Liver (tissue), 9 donors: Measurements from ENCODE around the gene PDK4. TPM values are rescaled to one million over a fixed set of nuclear protein-coding genes. Genes with fewer than 3 reads are reported as not detected.

Experiments used
- DNase-seq: peaks from one replicate; pipeline ENCODE4 v3.0.0-alpha.2; 2017; ENCODE audit warnings: low spot score
- H3K27ac ChIP-seq, 2 donors: one replicate each; pipeline ENCODE4 v1.7.0; 2013; ENCODE audit warnings: inconsistent platforms in 2 of 2, low read length in 2 of 2, control low read depth in 1 of 2, low read depth in 1 of 2, mild to moderate bottlenecking in 1 of 2
- H3K27me3 ChIP-seq, 4 donors: one replicate each; pipeline versions ENCODE4 v1.6.1 to v1.7.0; 2013; ENCODE audit warnings: low read length in 3 of 4, inconsistent platforms in 1 of 4, mild to moderate bottlenecking in 1 of 4, moderate library complexity in 1 of 4; ENCODE audit not compliant: control insufficient read depth in 4 of 4, insufficient read depth in 4 of 4
- H3K36me3 ChIP-seq, 4 donors: one replicate each; pipeline versions ENCODE4 v1.6.1 to v1.7.0; 2013; ENCODE audit warnings: low read length in 3 of 4, mild to moderate bottlenecking in 3 of 4, low read depth in 1 of 4, moderate library complexity in 1 of 4; ENCODE audit not compliant: control insufficient read depth in 4 of 4, insufficient read depth in 3 of 4
- H3K4me1 ChIP-seq, 4 donors: one replicate each; pipeline versions ENCODE4 v1.6.1 to v1.7.0; 2013; ENCODE audit warnings: low read length in 3 of 4, mild to moderate bottlenecking in 3 of 4, moderate library complexity in 1 of 4; ENCODE audit not compliant: control insufficient read depth in 4 of 4, insufficient read depth in 4 of 4
- H3K4me3 ChIP-seq, 3 donors: one replicate each; pipeline versions ENCODE4 v1.6.1 to v1.7.0; 2013; ENCODE audit warnings: low read length in 3 of 3, control low read depth in 1 of 3, low read depth in 1 of 3, mild to moderate bottlenecking in 1 of 3
- H3K9ac ChIP-seq, 2 donors: one replicate each; pipeline ENCODE4 v1.7.0; 2013; ENCODE audit warnings: low read length in 2 of 2, mild to moderate bottlenecking in 2 of 2, moderate library complexity in 2 of 2, control low read depth in 1 of 2, low read depth in 1 of 2
- H3K9me3 ChIP-seq, 4 donors: one replicate each; pipeline versions ENCODE4 v1.6.1 to v1.7.0; 2013; ENCODE audit warnings: low read length in 3 of 4; ENCODE audit not compliant: control insufficient read depth in 4 of 4
- ATF3 ChIP-seq: IDR thresholded peaks from 2 replicates; pipeline ENCODE4 v1.6.1; 2016; ENCODE audit warnings: antibody characterized with exemption
- CTCF ChIP-seq: fragments of 150-350 bp; IDR thresholded peaks from 2 replicates; pipeline ENCODE4 v1.5.1; 2017; ENCODE audit warnings: improper control_type of control experiment, low read depth, low read length; ENCODE audit not compliant: missing input control
- EGR1 ChIP-seq, 2 donors: IDR thresholded peaks; 2 replicates each; pipeline ENCODE4 v1.6.1; 2016 to 2018; ENCODE audit warnings: antibody characterized with exemption in 2 of 2, low read depth in 2 of 2
- FOXA1 ChIP-seq: IDR thresholded peaks from 2 replicates; pipeline ENCODE4 v1.6.1; 2016; ENCODE audit warnings: antibody characterized with exemption
- FOXA2 ChIP-seq: IDR thresholded peaks from 2 replicates; pipeline ENCODE4 v1.6.1; 2016; ENCODE audit warnings: antibody characterized with exemption
- GABPA ChIP-seq, 2 donors: IDR thresholded peaks in 1 of 2; conservative IDR thresholded peaks in 1 of 2; 2 replicates each; pipeline ENCODE4 v1.6.1; 2016; ENCODE audit warnings: antibody characterized with exemption in 2 of 2, mild to moderate bottlenecking in 1 of 2, moderate library complexity in 1 of 2
- HNF4A ChIP-seq, 2 donors: conservative IDR thresholded peaks; 2 replicates each; pipeline ENCODE4 v1.6.1; 2016; ENCODE audit warnings: antibody characterized with exemption in 2 of 2, mild to moderate bottlenecking in 2 of 2
- HNF4G ChIP-seq: IDR thresholded peaks from 2 replicates; pipeline ENCODE4 v1.6.1; 2016; ENCODE audit warnings: antibody characterized with exemption
- JUND ChIP-seq, 2 donors: IDR thresholded peaks; 2 replicates each; pipeline ENCODE4 v1.6.1; 2016; ENCODE audit warnings: antibody characterized with exemption in 2 of 2
- MAX ChIP-seq: IDR thresholded peaks from 2 replicates; pipeline ENCODE4 v1.6.1; 2016; ENCODE audit warnings: antibody characterized with exemption
- NR2F2 ChIP-seq: IDR thresholded peaks from 2 replicates; pipeline ENCODE4 v1.6.1; 2016; ENCODE audit warnings: antibody characterized with exemption
- RAD21 ChIP-seq, 2 donors: IDR thresholded peaks; 2 replicates each; pipeline ENCODE4 v1.6.1; 2016; ENCODE audit warnings: antibody characterized with exemption in 2 of 2, mild to moderate bottlenecking in 2 of 2
- REST ChIP-seq: IDR thresholded peaks from 2 replicates; pipeline ENCODE4 v1.6.1; 2016; ENCODE audit warnings: antibody characterized with exemption, mild to moderate bottlenecking
- RXRA ChIP-seq, 2 donors: IDR thresholded peaks; 2 replicates each; pipeline ENCODE4 v1.6.1; 2017 to 2018; ENCODE audit warnings: antibody characterized with exemption in 2 of 2, mild to moderate bottlenecking in 1 of 2
- SP1 ChIP-seq: IDR thresholded peaks from 2 replicates; pipeline ENCODE4 v1.6.1; 2018; ENCODE audit warnings: antibody characterized with exemption, mild to moderate bottlenecking
- TAF1 ChIP-seq: conservative IDR thresholded peaks from 2 replicates; pipeline ENCODE4 v1.6.1; 2016; ENCODE audit warnings: antibody characterized with exemption, mild to moderate bottlenecking
- YY1 ChIP-seq: IDR thresholded peaks from 2 replicates; pipeline ENCODE4 v1.6.1; 2016; ENCODE audit warnings: antibody characterized with exemption, mild to moderate bottlenecking
- ZBTB33 ChIP-seq: IDR thresholded peaks from 2 replicates; pipeline ENCODE4 v1.6.1; 2016; ENCODE audit warnings: antibody characterized with exemption
- WGBS: extraction: QIAGEN DNeasy Blood & Tissue Kit; methylation state at CpG from one replicate; pipeline ENCODE4 v1.1.7; 2013; 5-methylcytosine and 5-hydroxymethylcytosine counted together
- polyA plus RNA-seq, 2 donors: library from polyadenylated mRNA; stranded (reverse) in 1 of 2; unstranded in 1 of 2; fragments of 200-250 nt in 1 of 2; fragments of >200 nt in 1 of 2; fragmentation: Nextera tagmentation in 1 of 2; extraction: Ambion mirVana in 1 of 2; gene quantifications; one replicate each; pipeline versions ENCODE4 v1.2.1 to v1.2.3, GENCODE V29; 2013 to 2015
- total RNA-seq, 2 donors: library from RNA; depleted of rRNA; stranded (reverse); fragments of >200 nt; gene quantifications; one replicate each; pipeline ENCODE4 v1.2.3, GENCODE V29; 2014
- donor health status: healthy.
- donor health status: healthy.
- donor health status: healthy.
- donor health status: healthy.
- donor health status: healthy.

The PDK4 gene
- total and polyA plus RNA-seq, 4 donors, result 6.3 to 116 (median 50.0) TPM

GRCh38 chr7:95590387-95591248, 5.7 kb downstream of the PDK4 start:
- H3K27me3 ChIP-seq, result no peaks in the 10 kb centered on the region
- H3K27ac ChIP-seq, result peak overlapping the region; percentile 60 to 68
- peaks cover 4 to 69% (median 39%) of the 10 kb centered on the region in 4 donors for H3K36me3 ChIP-seq
- peaks cover 5 to 55% (median 38%) of the 10 kb centered on the region in 4 donors for H3K4me1 ChIP-seq
- H3K9me3 ChIP-seq, result no peaks in the 10 kb centered on the region
- DNase-seq, result no peak
- 20% methylated on average over 5 of the region's 5 CpGs for WGBS
- H3K9ac ChIP-seq, result peak overlapping the region; percentile 12 to 42
- TF ChIP-seq SP1, result peak; percentile 61
- TF ChIP-seq RXRA (IDR thresholded peaks at IDR 0.05), result peak; percentile 61 to 89
- peak; percentile 58 to 62 for TF ChIP-seq RAD21 (IDR thresholded peaks at IDR 0.05)
- peak in 1 of 2 donors; percentile 65 for TF ChIP-seq JUND (IDR thresholded peaks at IDR 0.05)
- TF ChIP-seq TAF1, result no peak
- TF ChIP-seq CTCF, result no peak
- TF ChIP-seq MAX, result peak; percentile 75
- TF ChIP-seq HNF4A (conservative IDR thresholded peaks at IDR 0.05), result peak; percentile 51 to 77
- peak; percentile 64 for TF ChIP-seq REST
- TF ChIP-seq ATF3, result peak; percentile 29
- TF ChIP-seq FOXA2, result peak; percentile 94
- TF ChIP-seq NR2F2, result no peak
- TF ChIP-seq FOXA1, result peak; percentile 93
- TF ChIP-seq ZBTB33, result peak; percentile 68
- TF ChIP-seq HNF4G, result no peak
- no peak for TF ChIP-seq EGR1 (IDR thresholded peaks at IDR 0.05; ENCODE audit: low read depth in 2 of 2)
- TF ChIP-seq GABPA (IDR thresholded peaks at IDR 0.05 in 1 of 2, conservative IDR thresholded peaks at IDR 0.05 in 1 of 2), result no peak
- peak; percentile 57 for TF ChIP-seq YY1
- peak overlapping the region in 2 of 3 donors; percentile 7 to 47 for H3K4me3 ChIP-seq
